OCI-LY3 (cell line): Measurements from ENCODE around the gene USP34.
A peak's percentile ranks its signal among the peaks of the same experiment; 100 is the strongest.

Experiments
- H2AFZ ChIP-seq: fragments of 200-600, 300-600 bp; shearing (Covaris generic); 2 replicates; pipeline ENCODE4 v1.6.0; 2014; ENCODE audit warnings: antibody characterized with exemption, low read depth, low read length
- H3K27ac ChIP-seq: fragments of 200-600, 300-600 bp; sonication (generic); 2 replicates; pipeline ENCODE4 v1.5.1; 2014; ENCODE audit warnings: mild to moderate bottlenecking, low read length, moderate library complexity, mixed read lengths
- H3K27me3 ChIP-seq: fragments of 200-600, 300-600 bp; sonication (generic); 2 replicates; pipeline ENCODE4 v1.6.1; 2014; ENCODE audit warnings: low read depth, low read length, mixed read lengths
- H3K36me3 ChIP-seq: fragments of 200-600, 300-600 bp; sonication (generic); replicated peaks from 2 replicates; pipeline ENCODE3; 2014; ENCODE audit warnings: low read depth, low read length, mixed read lengths
- H3K4me1 ChIP-seq: fragments of 300-600, 200-600 bp; sonication (generic); 2 replicates; pipeline ENCODE4 v1.6.1; 2014; ENCODE audit warnings: low read length, mixed read lengths
- H3K4me2 ChIP-seq: fragments of 200-600, 300-600 bp; sonication (generic); 2 replicates; pipeline ENCODE4 v1.6.1; 2014; ENCODE audit warnings: low read length, mixed read lengths
- H3K4me3 ChIP-seq: fragments of 300-600, 200-600 bp; sonication (generic); 2 replicates; pipeline ENCODE4 v1.5.1; 2014; ENCODE audit warnings: antibody characterized with exemption, mild to moderate bottlenecking, low read length, moderate library complexity
- H3K79me2 ChIP-seq: fragments of 300-600, 200-600 bp; shearing (Covaris generic); 2 replicates; pipeline ENCODE4 v1.6.1; 2014; ENCODE audit warnings: mild to moderate bottlenecking, low read length, mixed read lengths
- H3K9ac ChIP-seq: fragments of 300-600, 200-600 bp; shearing (Covaris generic); 2 replicates; pipeline ENCODE4 v1.6.0; 2014; ENCODE audit warnings: mild to moderate bottlenecking, low read length, moderate library complexity
- H3K9me3 ChIP-seq: fragments of 200-600, 300-600 bp; shearing (Covaris generic); 2 replicates; pipeline ENCODE4 v1.6.1; 2014; ENCODE audit warnings: low read length, mixed read lengths; ENCODE audit not compliant: insufficient read depth
- H4K20me1 ChIP-seq: fragments of 200-600, 300-600 bp; sonication (generic); 2 replicates; pipeline ENCODE4 v1.6.1; 2016; ENCODE audit warnings: low read length, mixed read lengths; ENCODE audit not compliant: insufficient read depth
- EZH2phosphoT487 ChIP-seq: fragments of 200-600 bp; shearing (Covaris generic); IDR thresholded peaks from 2 replicates; pipeline ENCODE4 v1.6.1; 2018; ENCODE audit warnings: antibody characterized with exemption, mixed run types, low read depth
- TF ChIP-seq, protein P1 (sequence below): fragments of 200-600, 300-600 bp; sonication (generic); IDR thresholded peaks from 2 replicates; pipeline ENCODE4 v1.5.1; 2014; ENCODE audit warnings: antibody characterized with exemption, low read length, low read depth

USP34 gene

DNA sequence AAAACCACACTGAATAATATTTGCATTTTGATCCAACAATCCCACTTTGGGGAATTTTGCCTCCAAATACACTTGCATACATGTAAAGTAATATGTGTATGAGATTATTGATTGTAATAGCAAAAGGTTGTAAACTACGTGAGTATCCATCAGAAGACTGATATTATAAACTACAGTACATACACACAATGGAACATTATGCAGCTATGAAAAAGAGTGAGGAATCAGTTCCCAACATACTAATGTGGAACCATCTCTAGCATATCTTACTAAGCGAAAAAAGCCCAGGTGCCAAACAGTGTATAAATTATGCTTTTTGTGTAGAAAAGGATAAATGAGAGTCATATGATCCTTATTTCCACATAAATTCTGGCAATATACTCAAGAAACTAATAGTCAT is 324.9 kb downstream of the USP34 start:
- Histone ChIP-seq H3K27ac (no peak overlapping the region), H3K79me2 (no peaks in the 10 kb centered on the region; the same call in 1 of the 2 replicates), H3K36me3 (peaks cover 5% of the 10 kb centered on the region), H4K20me1 (no peaks in the 10 kb centered on the region), H3K4me3 (peak overlapping the region; percentile 98; the same call in 1 of the 2 replicates), H3K9me3 (no peaks in the 10 kb centered on the region), H3K4me1 (0 out of 2 replicates have a peak, but pooled peaks cover 4% of the 10 kb centered on the region), H2AFZ (no peak overlapping the region), H3K27me3 (no peaks in the 10 kb centered on the region), H3K9ac (no peak overlapping the region), H3K4me2 (peak overlapping the region; percentile 53)
- no peak for TF ChIP-seq EZH2phosphoT487
- TF ChIP-seq, protein P1, sequence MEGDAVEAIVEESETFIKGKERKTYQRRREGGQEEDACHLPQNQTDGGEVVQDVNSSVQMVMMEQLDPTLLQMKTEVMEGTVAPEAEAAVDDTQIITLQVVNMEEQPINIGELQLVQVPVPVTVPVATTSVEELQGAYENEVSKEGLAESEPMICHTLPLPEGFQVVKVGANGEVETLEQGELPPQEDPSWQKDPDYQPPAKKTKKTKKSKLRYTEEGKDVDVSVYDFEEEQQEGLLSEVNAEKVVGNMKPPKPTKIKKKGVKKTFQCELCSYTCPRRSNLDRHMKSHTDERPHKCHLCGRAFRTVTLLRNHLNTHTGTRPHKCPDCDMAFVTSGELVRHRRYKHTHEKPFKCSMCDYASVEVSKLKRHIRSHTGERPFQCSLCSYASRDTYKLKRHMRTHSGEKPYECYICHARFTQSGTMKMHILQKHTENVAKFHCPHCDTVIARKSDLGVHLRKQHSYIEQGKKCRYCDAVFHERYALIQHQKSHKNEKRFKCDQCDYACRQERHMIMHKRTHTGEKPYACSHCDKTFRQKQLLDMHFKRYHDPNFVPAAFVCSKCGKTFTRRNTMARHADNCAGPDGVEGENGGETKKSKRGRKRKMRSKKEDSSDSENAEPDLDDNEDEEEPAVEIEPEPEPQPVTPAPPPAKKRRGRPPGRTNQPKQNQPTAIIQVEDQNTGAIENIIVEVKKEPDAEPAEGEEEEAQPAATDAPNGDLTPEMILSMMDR, result no peak

DNA sequence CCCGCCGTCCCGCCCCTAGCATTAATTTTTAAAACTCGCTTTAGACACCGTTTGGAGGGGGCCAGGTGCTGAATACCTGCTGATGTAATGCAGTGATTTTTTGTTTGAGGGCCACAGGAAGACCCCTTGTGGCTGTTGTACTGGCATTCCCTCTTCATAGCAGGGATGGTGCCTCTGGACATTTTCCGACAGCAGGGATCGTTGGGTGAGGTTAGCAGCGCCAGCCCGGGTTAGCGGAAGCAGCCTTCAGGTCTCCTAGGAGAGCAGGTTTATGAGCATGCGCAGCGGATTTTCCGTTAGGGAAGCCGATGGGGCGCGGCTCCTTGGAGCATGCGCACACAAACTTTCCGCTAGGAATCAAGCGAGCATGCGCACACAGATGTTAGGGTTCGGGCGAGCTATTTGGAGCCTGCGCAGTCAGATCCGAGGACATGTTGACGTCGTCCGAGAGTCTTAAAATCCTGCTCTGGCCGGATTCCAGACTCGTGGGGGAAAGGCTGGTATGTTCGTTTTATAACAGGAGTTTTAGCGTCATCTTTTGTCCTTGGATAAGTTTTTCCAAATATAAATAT is 326.1 kb downstream of the USP34 start:
- TF ChIP-seq EZH2phosphoT487, result no peak
- Histone ChIP-seq H3K9ac (peak overlapping the region; percentile 89), H4K20me1 (no peaks in the 10 kb centered on the region), H3K79me2 (no peaks in the 10 kb centered on the region; the same call in 1 of the 2 replicates), H3K9me3 (no peaks in the 10 kb centered on the region), H3K36me3 (peaks cover 5% of the 10 kb centered on the region), H3K4me2 (peak overlapping the region; percentile 67), H2AFZ (peak overlapping the region; percentile 100), H3K4me3 (peak overlapping the region; percentile 98), H3K27ac (peak overlapping the region; percentile 41), H3K4me1 (0 out of 2 replicates have a peak, but pooled peaks cover 4% of the 10 kb centered on the region), H3K27me3 (no peaks in the 10 kb centered on the region)

DNA sequence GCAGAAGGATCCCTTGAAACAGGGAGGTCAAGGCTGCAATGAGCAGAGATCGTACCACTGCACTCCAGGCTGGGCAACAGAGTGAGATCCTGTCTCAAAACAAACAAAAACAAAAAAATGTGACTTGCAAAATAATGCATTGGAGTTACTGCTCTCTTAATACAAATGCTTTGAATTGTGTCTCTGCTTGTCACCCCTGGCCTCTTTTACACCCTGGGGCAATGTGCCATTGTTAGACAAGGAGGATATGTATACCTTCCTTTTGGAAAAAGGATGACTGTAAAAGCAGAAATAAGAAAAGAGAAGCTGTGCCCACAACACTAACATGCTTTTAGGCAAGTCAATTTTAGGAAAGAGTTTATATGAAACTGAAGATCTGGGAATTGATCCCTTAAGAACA is 329.7 kb downstream of the USP34 start:
- Histone ChIP-seq H3K4me2 (no peak overlapping the region), H3K27ac (no peak overlapping the region), H3K9ac (no peak overlapping the region), H3K27me3 (no peaks in the 10 kb centered on the region), H2AFZ (no peak overlapping the region), H3K4me1 (0 out of 2 replicates have a peak, but pooled peaks cover 4% of the 10 kb centered on the region), H3K4me3 (no peak overlapping the region), H3K79me2 (no peaks in the 10 kb centered on the region; the same call in 1 of the 2 replicates), H4K20me1 (no peaks in the 10 kb centered on the region), H3K36me3 (no peaks in the 10 kb centered on the region), H3K9me3 (no peaks in the 10 kb centered on the region)
- TF ChIP-seq, protein P1, result no peak
- no peak for TF ChIP-seq EZH2phosphoT487

DNA sequence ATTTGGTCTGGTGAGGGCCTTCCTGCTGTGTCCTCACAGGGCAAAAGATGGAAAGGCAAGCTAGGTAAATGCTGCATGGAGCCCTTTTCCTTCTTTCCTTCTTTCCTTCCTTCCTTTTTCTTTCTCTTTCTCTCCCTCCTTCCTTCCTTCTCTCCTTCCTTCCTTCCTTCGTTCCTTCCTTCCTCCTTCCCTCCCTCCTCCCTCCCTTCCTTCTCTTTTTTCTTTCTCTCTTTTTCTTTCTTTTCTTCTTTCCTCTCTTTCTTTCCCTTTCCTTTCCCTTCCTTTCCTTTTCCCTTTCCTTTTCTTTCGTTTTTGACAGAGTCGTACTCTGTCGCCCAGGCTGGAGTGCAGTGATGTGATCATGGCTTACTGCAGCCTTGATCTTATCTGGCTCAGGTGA is 332.0 kb downstream of the USP34 start:
- Histone ChIP-seq H3K27ac (no peak overlapping the region), H3K9ac (no peak overlapping the region), H3K9me3 (no peaks in the 10 kb centered on the region), H3K79me2 (no peaks in the 10 kb centered on the region), H3K4me3 (no peak overlapping the region), H3K4me2 (no peak overlapping the region), H3K27me3 (no peaks in the 10 kb centered on the region), H4K20me1 (no peaks in the 10 kb centered on the region), H2AFZ (no peak overlapping the region), H3K36me3 (no peaks in the 10 kb centered on the region), H3K4me1 (no peaks in the 10 kb centered on the region)
- TF ChIP-seq EZH2phosphoT487, result no peak
- TF ChIP-seq, protein P1, result no peak
